Measurements from ENCODE around the gene VPS4A. TPM values are rescaled to one million over a fixed set of nuclear protein-coding genes. Genes with fewer than 3 reads are reported as not detected.

Gene VPS4A
- total RNA-seq, 1 experiment from 2014 or later = 42.2 TPM

DNA sequence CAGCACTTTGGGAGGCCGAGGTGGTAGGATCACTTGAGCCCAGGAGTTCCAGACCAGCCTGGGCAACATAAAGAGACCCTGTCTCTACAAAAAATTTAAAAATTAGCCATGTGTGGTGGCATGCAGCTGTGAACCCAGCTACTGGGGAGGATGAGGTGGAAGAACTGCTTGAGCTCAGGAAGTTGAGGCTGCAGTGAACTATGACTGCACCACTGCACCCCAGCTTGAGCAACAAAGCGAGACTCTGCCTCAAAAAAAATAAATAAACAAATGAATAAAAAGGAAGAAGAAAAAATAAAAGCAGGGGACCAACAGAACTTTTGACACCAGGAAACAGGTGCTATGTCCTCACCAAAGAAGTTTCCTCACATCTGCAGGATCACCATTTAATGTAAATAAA lies 60.4 kb downstream of the VPS4A start:
- Histone ChIP-seq H3K9me3 (ENCODE audit: control insufficient read depth in 1 of 2, insufficient read depth in 1 of 2, low read depth in 1 of 2, low read length in 2 of 2) (no peaks in the 10 kb centered on the region), H3K9ac (ENCODE audit: low read length) (no peak overlapping the region), H3K27ac (ENCODE audit: low read depth, low read length) (no peak overlapping the region), H4K20me1 (ENCODE audit: insufficient read depth) (peaks cover 9% of the 10 kb centered on the region; the same call in 1 of the 2 replicates), H3K4me1 (ENCODE audit: control insufficient read depth in 1 of 2, insufficient read depth in 2 of 2, low read length in 2 of 2) (no peaks in the 10 kb centered on the region), H3K36me3 (ENCODE audit: control insufficient read depth in 1 of 2, insufficient read depth in 2 of 2, low read length in 2 of 2) (peaks cover 62 to 74% of the 10 kb centered on the region in 2 experiments), H3K27me3 (ENCODE audit: insufficient read depth, low read length) (no peaks in the 10 kb centered on the region), H3K79me2 (ENCODE audit: insufficient read depth, low read length) (peaks cover 60% of the 10 kb centered on the region), H3K9me2 (ENCODE audit: insufficient read depth) (no peaks in the 10 kb centered on the region), H2AFZ (ENCODE audit: low read depth, low read length, poor library complexity, severe bottlenecking) (no peak overlapping the region), H3K4me3 (replicated peaks in 1 of 2; ENCODE audit: low read depth in 1 of 2, low read length in 2 of 2) (no peak overlapping the region), H3K4me2 (ENCODE audit: low read length) (no peak overlapping the region)
- no peak for TF ChIP-seq RAD21 (IDR thresholded peaks at IDR 0.05; ENCODE audit: low read depth)
- TF ChIP-seq CEBPB (IDR thresholded peaks at IDR 0.05; ENCODE audit: low read depth) = no peak
- TF ChIP-seq FOSL1 (IDR thresholded peaks at IDR 0.05; ENCODE audit: low read depth) = no peak
- no peak for TF ChIP-seq CBX3 (IDR thresholded peaks at IDR 0.05; ENCODE audit: low read depth)
- no peak for TF ChIP-seq SRF (IDR thresholded peaks at IDR 0.05; ENCODE audit: low read depth)
- TF ChIP-seq, protein P1, sequence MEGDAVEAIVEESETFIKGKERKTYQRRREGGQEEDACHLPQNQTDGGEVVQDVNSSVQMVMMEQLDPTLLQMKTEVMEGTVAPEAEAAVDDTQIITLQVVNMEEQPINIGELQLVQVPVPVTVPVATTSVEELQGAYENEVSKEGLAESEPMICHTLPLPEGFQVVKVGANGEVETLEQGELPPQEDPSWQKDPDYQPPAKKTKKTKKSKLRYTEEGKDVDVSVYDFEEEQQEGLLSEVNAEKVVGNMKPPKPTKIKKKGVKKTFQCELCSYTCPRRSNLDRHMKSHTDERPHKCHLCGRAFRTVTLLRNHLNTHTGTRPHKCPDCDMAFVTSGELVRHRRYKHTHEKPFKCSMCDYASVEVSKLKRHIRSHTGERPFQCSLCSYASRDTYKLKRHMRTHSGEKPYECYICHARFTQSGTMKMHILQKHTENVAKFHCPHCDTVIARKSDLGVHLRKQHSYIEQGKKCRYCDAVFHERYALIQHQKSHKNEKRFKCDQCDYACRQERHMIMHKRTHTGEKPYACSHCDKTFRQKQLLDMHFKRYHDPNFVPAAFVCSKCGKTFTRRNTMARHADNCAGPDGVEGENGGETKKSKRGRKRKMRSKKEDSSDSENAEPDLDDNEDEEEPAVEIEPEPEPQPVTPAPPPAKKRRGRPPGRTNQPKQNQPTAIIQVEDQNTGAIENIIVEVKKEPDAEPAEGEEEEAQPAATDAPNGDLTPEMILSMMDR (IDR thresholded peaks at IDR 0.05 in 2 of 3, conservative IDR thresholded peaks at IDR 0.05 in 1 of 3; ENCODE audit: borderline replicate concordance in 1 of 3, insufficient read depth in 1 of 3, low read depth in 2 of 3, low read length in 2 of 3) = no peak
- no peak for TF ChIP-seq POLR2AphosphoS5 (IDR thresholded peaks at IDR 0.05; ENCODE audit: low read depth, low read length)
- TF ChIP-seq YY1 (IDR thresholded peaks at IDR 0.05; ENCODE audit: extremely low read depth, insufficient replicate concordance, low read depth, low read length) = no peak
- TF ChIP-seq SIN3A (IDR thresholded peaks at IDR 0.05; ENCODE audit: low read depth) = no peak
- TF ChIP-seq SP1 (IDR thresholded peaks at IDR 0.05; ENCODE audit: low read depth) = no peak
- TF ChIP-seq EGR1 (IDR thresholded peaks at IDR 0.05; ENCODE audit: low read depth) = no peak
- TF ChIP-seq, protein P2, sequence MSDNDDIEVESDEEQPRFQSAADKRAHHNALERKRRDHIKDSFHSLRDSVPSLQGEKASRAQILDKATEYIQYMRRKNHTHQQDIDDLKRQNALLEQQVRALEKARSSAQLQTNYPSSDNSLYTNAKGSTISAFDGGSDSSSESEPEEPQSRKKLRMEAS (IDR thresholded peaks at IDR 0.05) = no peak
- ChIA-PET POLR2A (no interaction called here), RAD21 (ENCODE audit: low non-redundant PET in 1 of 2, low total read pairs in 2 of 2, uncharacterized antibody in 2 of 2, unreplicated experiment in 2 of 2) (no interaction called here), CTCF (no interaction called here)
- intact Hi-C loops (cut with micrococcal nuclease) = no loop called here
- BruUV-seq (replicated peaks) = no TSS peak
- DNase-seq (ENCODE audit: low read depth, low spot score) (no peak), ATAC-seq (no peak)

Data from HCT116 (cell line).